ENCODE data around the gene APBA1.
"Not testable (repeated sequence)": the region's sequence is repeated elsewhere in the genome, so short reads cannot be mapped to it uniquely, and the experiment has no call there.

APBA1 gene

GRCh38 chr9:69603656-69604055, 68.5 kb downstream of the APBA1 start:
- DNase-seq = no peak

GRCh38 chr9:69602773-69603172, 69.4 kb downstream of the APBA1 start:
- DNase-seq = no peak

- no peak for DNase-seq
Measured at GRCh38 chr9:69601698-69602097, 70.5 kb downstream of the APBA1 start.

GRCh38 chr9:69600314-69601047, 71.7 kb downstream of the APBA1 start:
- no peak for DNase-seq

GRCh38 chr9:69599232-69599971, 72.8 kb downstream of the APBA1 start:
- peak; percentile 23 for DNase-seq

GRCh38 chr9:69596906-69597305, 75.3 kb downstream of the APBA1 start:
- not testable (repeated sequence) for DNase-seq

GRCh38 chr9:69594180-69594579, 78.0 kb downstream of the APBA1 start:
- no peak for DNase-seq

GRCh38 chr9:69593756-69594155, 78.4 kb downstream of the APBA1 start:
- no peak for DNase-seq

- no peak for DNase-seq
Measured at GRCh38 chr9:69593301-69593700, 78.9 kb downstream of the APBA1 start.

GRCh38 chr9:69590266-69590665, 81.9 kb downstream of the APBA1 start:
- DNase-seq = no peak

- DNase-seq = no peak
Measured at GRCh38 chr9:69589156-69589555, 83.0 kb downstream of the APBA1 start.

- DNase-seq = peak; percentile 32
Measured at GRCh38 chr9:69585571-69585970, 86.6 kb downstream of the APBA1 start.

- DNase-seq = peak; percentile 27
Measured at GRCh38 chr9:69584759-69585158, 87.4 kb downstream of the APBA1 start.

GRCh38 chr9:69583645-69584234, 88.4 kb downstream of the APBA1 start:
- DNase-seq = no peak

- peak; percentile 12 for DNase-seq
Measured at GRCh38 chr9:69582544-69583297, 89.5 kb downstream of the APBA1 start.

- DNase-seq = no peak
Measured at GRCh38 chr9:69582018-69582417, 90.2 kb downstream of the APBA1 start.

GRCh38 chr9:69580582-69581214, 91.5 kb downstream of the APBA1 start:
- no peak for DNase-seq

- DNase-seq = no peak
Measured at GRCh38 chr9:69579760-69580581, 92.2 kb downstream of the APBA1 start.

- no peak for DNase-seq
Measured at GRCh38 chr9:69579032-69579758, 93.0 kb downstream of the APBA1 start.

GRCh38 chr9:69578026-69578425, 94.1 kb downstream of the APBA1 start:
- peak; percentile 23 for DNase-seq

- peak; percentile 52 for DNase-seq
Measured at GRCh38 chr9:69577123-69577522, 95.0 kb downstream of the APBA1 start.

All from HCEC 1CT (cell line).